Smooth muscle cell (in vitro differentiated cells): Measurements from ENCODE around the gene ATP13A4. TPM values are rescaled to one million over a fixed set of nuclear protein-coding genes. Genes with fewer than 3 reads are reported as not detected.

ENCODE experiments used
- DNase-seq: peaks from one replicate; lab custom pipeline; 2025; ENCODE audit not compliant: unreplicated experiment; lab: John Stamatoyannopoulos, UW
- H2AFZ ChIP-seq: fragments of 200-600 bp; sonication (generic); 2 replicates; pipeline ENCODE4 v1.6.0; 2016; ENCODE audit warnings: antibody characterized with exemption, low read depth, mild to moderate bottlenecking
- H3F3A ChIP-seq: fragments of 200-600 bp; sonication (generic); 2 replicates; pipeline ENCODE4 v1.6.0; 2017; ENCODE audit warnings: antibody characterized with exemption, low read depth
- H3K27ac ChIP-seq: fragments of 200-600 bp; sonication (generic); 2 replicates; pipeline ENCODE4 v1.5.1; 2016; ENCODE audit warnings: low read depth, mild to moderate bottlenecking
- H3K27me3 ChIP-seq: fragments of 200-600 bp; sonication (generic); 2 replicates; pipeline ENCODE4 v1.6.1; 2016; ENCODE audit warnings: low read depth, mild to moderate bottlenecking
- H3K36me3 ChIP-seq: fragments of 200-600 bp; sonication (generic); 2 replicates; pipeline ENCODE4 v1.5.1; 2016; ENCODE audit warnings: low read depth
- H3K4me1 ChIP-seq: fragments of 200-600 bp; sonication (generic); 2 replicates; pipeline ENCODE4 v1.5.1; 2016; ENCODE audit warnings: low read depth
- H3K4me2 ChIP-seq: fragments of 200-600 bp; sonication (generic); 2 replicates; pipeline ENCODE4 v1.6.0; 2016; ENCODE audit warnings: mild to moderate bottlenecking
- H3K4me3 ChIP-seq: fragments of 200-600 bp; sonication (generic); 2 replicates; pipeline ENCODE4 v1.5.1; 2016; ENCODE audit warnings: mild to moderate bottlenecking
- H3K79me2 ChIP-seq: fragments of 200-600 bp; sonication (generic); 2 replicates; pipeline ENCODE4 v1.6.0; 2016; ENCODE audit warnings: low read depth, mild to moderate bottlenecking
- H3K9ac ChIP-seq: fragments of 200-600 bp; sonication (generic); 2 replicates; pipeline ENCODE4 v1.6.0; 2016; ENCODE audit warnings: low read depth
- H3K9me3 ChIP-seq: fragments of 200-600 bp; sonication (generic); replicated peaks from 2 replicates; pipeline ENCODE4 v1.5.1; 2016; ENCODE audit warnings: low read depth
- H4K20me1 ChIP-seq: fragments of 200-600 bp; sonication (generic); 2 replicates; pipeline ENCODE4 v1.6.0; 2016; ENCODE audit warnings: low read depth
- CTCF ChIP-seq: fragments of 200-600 bp; sonication (generic); IDR thresholded peaks from 2 replicates; pipeline ENCODE4 v1.5.1; 2017; ENCODE audit warnings: borderline replicate concordance, mild to moderate bottlenecking, antibody characterized with exemption; ENCODE audit not compliant: insufficient read depth, poor library complexity, severe bottlenecking
- WGBS: methylation state at CpG from one replicate; pipeline ENCODE4 v1.1.7; 2016; ENCODE audit warnings: low lambda C conversion rate; 5-methylcytosine and 5-hydroxymethylcytosine counted together
- polyA plus RNA-seq: library from polyadenylated mRNA; unstranded; fragments of >200 nt; fragmentation: Nextera tagmentation; extraction: Ambion mirVana; gene quantifications from 2 replicates; pipeline ENCODE4 v1.2.1, GENCODE V29; 2016
- total RNA-seq: library from RNA; depleted of rRNA; stranded (reverse); fragments of >200 nt; gene quantifications from 2 replicates; pipeline ENCODE4 v1.2.3, GENCODE V29; 2014

ATP13A4 gene
- total and polyA plus RNA-seq, 2 experiments from 2014 or later = 0.27 to 0.50 TPM

GRCh38 chr3:193498215-193498614 is 56.5 kb downstream of the ATP13A4 start:
- 92% methylated on average over 3 of the region's 3 CpGs for WGBS
- Histone ChIP-seq H3K4me3 (no peak overlapping the region), H3K4me1 (no peaks in the 10 kb centered on the region), H3K9ac (no peak overlapping the region), H3K9me3 (no peaks in the 10 kb centered on the region), H3K4me2 (no peak overlapping the region), H3K27me3 (no peaks in the 10 kb centered on the region), H2AFZ (no peak overlapping the region), H3K79me2 (no peaks in the 10 kb centered on the region), H3K36me3 (no peaks in the 10 kb centered on the region), H3F3A (no peaks in the 10 kb centered on the region), H4K20me1 (no peaks in the 10 kb centered on the region), H3K27ac (no peak overlapping the region)
- TF ChIP-seq CTCF = no peak
- DNase-seq = no peak

DNA sequence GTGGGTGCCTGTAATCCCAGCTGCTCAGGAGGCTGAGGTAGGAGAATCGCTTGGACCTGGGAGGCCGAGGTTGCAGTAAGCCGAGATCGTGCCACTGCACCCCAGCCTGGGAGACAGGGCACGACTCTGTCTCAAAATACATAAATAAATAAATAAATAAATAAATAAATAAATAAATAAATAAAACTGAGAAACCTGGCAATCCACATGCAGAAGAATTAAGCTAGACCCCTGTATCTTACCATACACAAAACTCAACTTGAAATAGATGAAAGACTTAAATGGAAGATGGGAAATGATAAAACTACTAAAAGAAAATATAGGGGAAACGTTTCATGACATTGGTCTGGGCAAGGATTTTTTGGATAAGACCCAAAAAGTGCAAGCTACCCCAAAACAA is 58.0 kb downstream of the ATP13A4 start:
- Histone ChIP-seq H3K4me2 (no peak overlapping the region), H3F3A (no peaks in the 10 kb centered on the region), H3K36me3 (no peaks in the 10 kb centered on the region), H3K4me1 (no peaks in the 10 kb centered on the region), H3K9me3 (no peaks in the 10 kb centered on the region), H4K20me1 (no peaks in the 10 kb centered on the region), H3K79me2 (no peaks in the 10 kb centered on the region), H3K9ac (no peak overlapping the region), H3K27me3 (no peaks in the 10 kb centered on the region), H3K27ac (no peak overlapping the region), H3K4me3 (no peak overlapping the region), H2AFZ (no peak overlapping the region)
- DNase-seq = no peak
- 91% methylated on average over 6 of the region's 6 CpGs for WGBS
- TF ChIP-seq CTCF = no peak

GRCh38 chr3:193491026-193491425 is 63.7 kb downstream of the ATP13A4 start:
- Histone ChIP-seq H3K36me3 (no peaks in the 10 kb centered on the region), H3K79me2 (no peaks in the 10 kb centered on the region), H4K20me1 (no peaks in the 10 kb centered on the region), H3K4me3 (no peak overlapping the region), H3K4me1 (no peaks in the 10 kb centered on the region), H2AFZ (no peak overlapping the region), H3F3A (no peaks in the 10 kb centered on the region), H3K9ac (no peak overlapping the region), H3K27ac (no peak overlapping the region), H3K9me3 (no peaks in the 10 kb centered on the region), H3K27me3 (no peaks in the 10 kb centered on the region), H3K4me2 (no peak overlapping the region)
- 86% methylated on average over 1 of the region's 1 CpG for WGBS
- no peak for TF ChIP-seq CTCF
- no peak for DNase-seq

GRCh38 chr3:193490580-193490979 is 64.1 kb downstream of the ATP13A4 start:
- Histone ChIP-seq H3F3A (no peaks in the 10 kb centered on the region), H3K9ac (no peak overlapping the region), H3K79me2 (no peaks in the 10 kb centered on the region), H3K27me3 (no peaks in the 10 kb centered on the region), H3K4me3 (no peak overlapping the region), H3K9me3 (no peaks in the 10 kb centered on the region), H3K4me2 (no peak overlapping the region), H2AFZ (no peak overlapping the region), H3K27ac (no peak overlapping the region), H3K4me1 (no peaks in the 10 kb centered on the region), H4K20me1 (no peaks in the 10 kb centered on the region), H3K36me3 (no peaks in the 10 kb centered on the region)
- DNase-seq = no peak
- TF ChIP-seq CTCF = no peak
- 84% methylated on average over 4 of the region's 4 CpGs for WGBS
